ENCODE results near the gene NALCN. TPM values are rescaled to one million over a fixed set of nuclear protein-coding genes. Genes with fewer than 3 reads are reported as not detected.

Gene NALCN
- total and polyA plus RNA-seq, 2 experiments from 2014 or later, result not detected

DNA sequence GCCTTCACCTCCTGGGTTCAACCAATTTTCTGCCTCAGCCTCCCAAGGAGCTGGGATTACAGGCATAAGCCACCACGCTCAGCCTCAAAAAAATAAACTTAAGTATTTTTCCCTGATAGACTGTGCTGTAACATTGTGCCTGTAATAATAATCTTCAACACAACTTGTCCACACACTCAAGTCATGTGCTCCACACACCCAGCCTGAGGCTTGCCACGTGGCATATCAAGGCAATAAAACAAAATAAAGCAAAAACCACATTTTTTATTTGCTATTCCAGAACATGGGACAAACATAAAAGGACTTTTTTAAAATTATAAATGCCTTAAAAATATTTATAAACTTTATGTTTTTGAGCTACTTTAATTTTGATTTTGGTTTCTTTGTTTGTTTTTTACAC is 115.8 kb downstream of the NALCN start:
- Histone ChIP-seq H3K4me3 (no peak overlapping the region), H3K9me3 (ENCODE audit: low read depth) (no peaks in the 10 kb centered on the region), H3K36me3 (no peaks in the 10 kb centered on the region), H3K4me1 (ENCODE audit: low read depth) (no peaks in the 10 kb centered on the region), H3K27ac (no peak overlapping the region), H3K27me3 (no peaks in the 10 kb centered on the region)
- TF ChIP-seq, protein P1, sequence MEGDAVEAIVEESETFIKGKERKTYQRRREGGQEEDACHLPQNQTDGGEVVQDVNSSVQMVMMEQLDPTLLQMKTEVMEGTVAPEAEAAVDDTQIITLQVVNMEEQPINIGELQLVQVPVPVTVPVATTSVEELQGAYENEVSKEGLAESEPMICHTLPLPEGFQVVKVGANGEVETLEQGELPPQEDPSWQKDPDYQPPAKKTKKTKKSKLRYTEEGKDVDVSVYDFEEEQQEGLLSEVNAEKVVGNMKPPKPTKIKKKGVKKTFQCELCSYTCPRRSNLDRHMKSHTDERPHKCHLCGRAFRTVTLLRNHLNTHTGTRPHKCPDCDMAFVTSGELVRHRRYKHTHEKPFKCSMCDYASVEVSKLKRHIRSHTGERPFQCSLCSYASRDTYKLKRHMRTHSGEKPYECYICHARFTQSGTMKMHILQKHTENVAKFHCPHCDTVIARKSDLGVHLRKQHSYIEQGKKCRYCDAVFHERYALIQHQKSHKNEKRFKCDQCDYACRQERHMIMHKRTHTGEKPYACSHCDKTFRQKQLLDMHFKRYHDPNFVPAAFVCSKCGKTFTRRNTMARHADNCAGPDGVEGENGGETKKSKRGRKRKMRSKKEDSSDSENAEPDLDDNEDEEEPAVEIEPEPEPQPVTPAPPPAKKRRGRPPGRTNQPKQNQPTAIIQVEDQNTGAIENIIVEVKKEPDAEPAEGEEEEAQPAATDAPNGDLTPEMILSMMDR (IDR thresholded peaks at IDR 0.05; ENCODE audit: low read depth, low read length), result no peak
- DNase-seq (ENCODE audit: low read depth in 1 of 2, low spot score in 1 of 2), result no peak

- TF ChIP-seq, protein P1 (IDR thresholded peaks at IDR 0.05; ENCODE audit: low read depth, low read length), result no peak
- no peaks in the 10 kb centered on the region for H3K9me3 ChIP-seq (ENCODE audit: low read depth)
- H3K4me3 ChIP-seq, result no peak overlapping the region
- no peak overlapping the region for H3K27ac ChIP-seq
- H3K27me3 ChIP-seq, result no peaks in the 10 kb centered on the region
- H3K4me1 ChIP-seq (ENCODE audit: low read depth), result no peaks in the 10 kb centered on the region
- DNase-seq (ENCODE audit: low read depth in 1 of 2, low spot score in 1 of 2), result no peak
- no peaks in the 10 kb centered on the region for H3K36me3 ChIP-seq
These were observed 117.8 kb downstream of the NALCN start for GRCh38 chr13:101298517-101298916.

GRCh38 chr13:101297794-101298193 is 118.5 kb downstream of the NALCN start:
- Histone ChIP-seq H3K9me3 (ENCODE audit: low read depth) (no peaks in the 10 kb centered on the region), H3K27me3 (no peaks in the 10 kb centered on the region), H3K4me1 (ENCODE audit: low read depth) (no peaks in the 10 kb centered on the region), H3K4me3 (no peak overlapping the region), H3K27ac (no peak overlapping the region), H3K36me3 (no peaks in the 10 kb centered on the region)
- no peak for DNase-seq (ENCODE audit: low read depth in 1 of 2, low spot score in 1 of 2)
- TF ChIP-seq, protein P1 (IDR thresholded peaks at IDR 0.05; ENCODE audit: low read depth, low read length), result no peak

DNA sequence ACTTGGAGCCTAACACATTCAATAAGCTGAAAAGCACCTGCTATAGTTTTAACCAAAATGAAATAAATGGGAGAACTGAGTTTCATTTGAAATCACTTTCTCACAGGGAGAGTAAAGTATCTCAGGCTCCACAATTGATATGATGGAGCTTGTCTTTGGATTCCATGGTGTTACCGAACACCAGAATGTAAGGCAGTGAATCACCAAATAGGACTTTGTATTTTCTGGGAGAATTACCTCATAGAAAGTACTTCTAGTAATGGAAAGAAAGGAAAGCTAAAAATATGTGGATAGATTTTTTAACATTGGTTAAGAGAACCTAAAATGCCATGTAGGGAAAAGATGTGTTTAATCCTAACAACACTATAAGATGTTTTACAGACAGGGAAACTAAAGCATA is 123.6 kb downstream of the NALCN start:
- no peaks in the 10 kb centered on the region for H3K9me3 ChIP-seq (ENCODE audit: low read depth)
- H3K27me3 ChIP-seq, result no peaks in the 10 kb centered on the region
- H3K36me3 ChIP-seq, result no peaks in the 10 kb centered on the region
- H3K27ac ChIP-seq, result no peak overlapping the region
- TF ChIP-seq, protein P1 (IDR thresholded peaks at IDR 0.05; ENCODE audit: low read depth, low read length), result no peak
- H3K4me3 ChIP-seq, result no peak overlapping the region
- H3K4me1 ChIP-seq (ENCODE audit: low read depth), result no peaks in the 10 kb centered on the region
- no peak for DNase-seq (ENCODE audit: low read depth in 1 of 2, low spot score in 1 of 2)

DNA sequence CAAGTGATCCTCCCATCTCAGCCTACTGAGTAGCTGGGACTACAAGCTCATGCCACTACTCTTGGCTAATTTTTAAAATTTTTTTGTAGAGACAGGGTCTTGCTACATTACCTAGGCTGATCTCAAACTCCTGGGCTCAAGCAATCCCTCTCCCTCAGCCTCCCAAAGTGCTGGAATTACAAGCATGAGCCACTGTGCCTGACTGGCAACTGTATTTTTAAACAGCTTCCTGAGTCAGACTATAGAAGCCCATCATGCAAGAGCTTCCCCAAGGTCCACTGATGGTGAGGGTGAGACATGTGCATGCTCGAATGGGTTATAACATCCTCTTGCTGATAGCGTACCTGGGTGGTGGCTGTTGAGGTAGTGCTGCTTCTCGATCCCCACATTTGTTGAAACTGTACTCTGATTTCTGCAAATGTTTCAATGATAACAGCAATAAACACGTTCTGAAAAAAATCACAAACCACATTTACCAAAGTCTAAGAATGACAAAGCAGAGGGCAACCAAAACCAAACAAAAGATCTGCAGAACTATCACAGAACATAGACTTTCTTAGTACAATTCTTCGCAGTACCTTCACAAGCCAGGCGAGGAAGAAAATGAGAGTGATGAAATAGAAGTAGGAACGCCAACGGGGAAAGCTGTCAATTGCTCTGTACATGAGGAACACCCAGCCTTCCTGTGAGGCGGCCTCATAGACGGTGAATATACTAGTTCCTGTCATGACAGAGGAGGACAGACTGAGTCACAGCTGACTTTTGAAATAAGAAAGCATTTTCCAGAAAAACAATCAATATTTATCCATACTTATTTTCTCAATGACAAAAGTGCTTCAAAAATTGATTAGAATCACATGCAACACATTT is 124.4 kb downstream of the NALCN start:
- H3K36me3 ChIP-seq, result no peaks in the 10 kb centered on the region
- H3K27ac ChIP-seq, result no peak overlapping the region
- no peaks in the 10 kb centered on the region for H3K27me3 ChIP-seq
- H3K9me3 ChIP-seq (ENCODE audit: low read depth), result no peaks in the 10 kb centered on the region
- TF ChIP-seq, protein P1 (IDR thresholded peaks at IDR 0.05; ENCODE audit: low read depth, low read length), result no peak
- no peaks in the 10 kb centered on the region for H3K4me1 ChIP-seq (ENCODE audit: low read depth)
- DNase-seq (ENCODE audit: low read depth in 1 of 2, low spot score in 1 of 2), result no peak
- no peak overlapping the region for H3K4me3 ChIP-seq
